Tibial artery (tissue), 4 donors: ENCODE data around the gene KRT85.

ENCODE experiments used
- DNase-seq, 2 donors: peaks; one replicate each; pipeline ENCODE4 v3.0.0-alpha.2; 2019
- H3K27ac ChIP-seq, 2 donors: fragments of 200-600 bp; sonication (generic) in 1 of 2; 1 replicate in 1 of 2; 2 replicates in 1 of 2; pipeline ENCODE4 v1.5.1; 2018 to 2019; ENCODE audit warnings: mild to moderate bottlenecking in 1 of 2
- H3K27me3 ChIP-seq, 2 donors: fragments of 200-600 bp; sonication (generic) in 1 of 2; one replicate each; pipeline versions ENCODE4 v1.5.1 to v1.6.0; 2016 to 2019
- H3K36me3 ChIP-seq, 3 donors: fragments of 200-600 bp; sonication (generic) in 2 of 3; one replicate each; pipeline ENCODE4 v1.5.1; 2016 to 2019; ENCODE audit warnings: mild to moderate bottlenecking in 2 of 3
- H3K4me1 ChIP-seq, 4 donors: fragments of 200-600 bp; sonication (generic) in 2 of 4; 1 replicate in 3 of 4; 2 replicates in 1 of 4; pipeline ENCODE4 v1.5.1; 2016 to 2019
- H3K4me3 ChIP-seq, 2 donors: fragments of 200-600 bp; sonication (generic) in 1 of 2; 1 replicate in 1 of 2; 2 replicates in 1 of 2; pipeline ENCODE4 v1.5.1; 2018 to 2019; ENCODE audit warnings: mild to moderate bottlenecking in 2 of 2
- H3K9me3 ChIP-seq, 3 donors: fragments of 200-600 bp; sonication (generic) in 1 of 3; one replicate each; pipeline ENCODE4 v1.5.1; 2016 to 2019
- intact Hi-C: fragments of 100-400 bp; cut with DNase I; formaldehyde crosslinking; loops from one replicate; pipeline ENCODE4 v1.15.0; 2023; ENCODE audit warnings: low total_unique reads
- TF ChIP-seq, protein P1 (sequence below), 2 experiments: fragments of 200-600 bp in 1 of 2; fragments of 450-650 bp in 1 of 2; IDR thresholded peaks; one replicate each; pipeline ENCODE4 v1.5.1; 2017 to 2019; ENCODE audit warnings: antibody characterized with exemption in 2 of 2, mild to moderate bottlenecking in 1 of 2, moderate library complexity in 1 of 2

KRT85 gene

GRCh38 chr12:52385226-52385702 lies 18.0 kb upstream of the KRT85 start, which contains the start of gene KRT84:
TSS of gene KRT84 (minus strand) at chr12:52385652. CDS start at chr12:52385585, 67 bp downstream.
- TF ChIP-seq, protein P1, sequence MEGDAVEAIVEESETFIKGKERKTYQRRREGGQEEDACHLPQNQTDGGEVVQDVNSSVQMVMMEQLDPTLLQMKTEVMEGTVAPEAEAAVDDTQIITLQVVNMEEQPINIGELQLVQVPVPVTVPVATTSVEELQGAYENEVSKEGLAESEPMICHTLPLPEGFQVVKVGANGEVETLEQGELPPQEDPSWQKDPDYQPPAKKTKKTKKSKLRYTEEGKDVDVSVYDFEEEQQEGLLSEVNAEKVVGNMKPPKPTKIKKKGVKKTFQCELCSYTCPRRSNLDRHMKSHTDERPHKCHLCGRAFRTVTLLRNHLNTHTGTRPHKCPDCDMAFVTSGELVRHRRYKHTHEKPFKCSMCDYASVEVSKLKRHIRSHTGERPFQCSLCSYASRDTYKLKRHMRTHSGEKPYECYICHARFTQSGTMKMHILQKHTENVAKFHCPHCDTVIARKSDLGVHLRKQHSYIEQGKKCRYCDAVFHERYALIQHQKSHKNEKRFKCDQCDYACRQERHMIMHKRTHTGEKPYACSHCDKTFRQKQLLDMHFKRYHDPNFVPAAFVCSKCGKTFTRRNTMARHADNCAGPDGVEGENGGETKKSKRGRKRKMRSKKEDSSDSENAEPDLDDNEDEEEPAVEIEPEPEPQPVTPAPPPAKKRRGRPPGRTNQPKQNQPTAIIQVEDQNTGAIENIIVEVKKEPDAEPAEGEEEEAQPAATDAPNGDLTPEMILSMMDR (IDR thresholded peaks at IDR 0.05), result no peak
- no peak within 1 kb of the TSS for H3K4me3 ChIP-seq
- H3K4me1 ChIP-seq, result no peaks in the 10 kb centered on the region
- DNase-seq, result no peak
- intact Hi-C loops, result loop anchor here (10.0 kb wide), 1 partner anchor 200 kb away; no protein-coding TSS in a partner anchor
- H3K9me3 ChIP-seq, result no peaks in the 10 kb centered on the region
- no peaks in the 10 kb centered on the region for H3K36me3 ChIP-seq
- no peak within 1 kb of the TSS for H3K27ac ChIP-seq
- H3K27me3 ChIP-seq, result peaks cover 0 to 22% of the 10 kb centered on the region in 2 donors

- H3K9me3 ChIP-seq, result no peaks in the 10 kb centered on the region
- DNase-seq, result no peak
- TF ChIP-seq, protein P1 (IDR thresholded peaks at IDR 0.05), result no peak
- H3K36me3 ChIP-seq, result no peaks in the 10 kb centered on the region
- intact Hi-C loops, result loop anchor here (10.0 kb wide), 1 partner anchor 201 kb away; no protein-coding TSS in a partner anchor
- no peak overlapping the region for H3K27ac ChIP-seq
- H3K4me3 ChIP-seq, result no peak overlapping the region
- H3K27me3 ChIP-seq, result peaks cover 0 to 20% of the 10 kb centered on the region in 2 donors
- H3K4me1 ChIP-seq, result no peaks in the 10 kb centered on the region
Measured at GRCh38 chr12:52383331-52383730, 16.1 kb upstream of the KRT85 start.

DNA sequence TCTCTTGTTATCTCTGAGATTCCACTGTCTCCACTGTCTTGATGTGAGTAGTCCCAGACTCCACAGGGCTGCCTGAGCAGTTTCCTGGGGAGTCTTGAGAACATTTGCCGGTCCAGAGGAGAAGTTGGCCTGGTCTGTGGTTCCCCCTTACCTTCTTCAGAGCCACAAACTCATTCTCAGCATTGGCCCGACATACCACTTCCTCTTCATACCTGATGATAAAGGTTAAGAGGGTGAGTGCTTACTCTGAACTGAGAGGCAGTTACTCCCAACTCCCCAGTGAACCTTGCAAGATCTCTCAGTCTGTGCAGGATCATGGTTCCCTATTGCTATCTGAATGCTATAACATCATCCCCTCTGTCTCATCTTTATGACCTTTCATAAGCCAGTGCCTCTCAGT lies 15.6 kb upstream of the KRT85 start:
- no peak overlapping the region for H3K27ac ChIP-seq
- H3K4me3 ChIP-seq, result no peak overlapping the region
- H3K36me3 ChIP-seq, result no peaks in the 10 kb centered on the region
- no peak for DNase-seq
- H3K27me3 ChIP-seq, result peaks cover 0 to 16% of the 10 kb centered on the region in 2 donors
- H3K4me1 ChIP-seq, result no peaks in the 10 kb centered on the region
- H3K9me3 ChIP-seq, result no peaks in the 10 kb centered on the region
- TF ChIP-seq, protein P1 (IDR thresholded peaks at IDR 0.05), result no peak
- intact Hi-C loops, result loop anchor here (10.0 kb wide), 1 partner anchor 202 kb away; no protein-coding TSS in a partner anchor

DNA sequence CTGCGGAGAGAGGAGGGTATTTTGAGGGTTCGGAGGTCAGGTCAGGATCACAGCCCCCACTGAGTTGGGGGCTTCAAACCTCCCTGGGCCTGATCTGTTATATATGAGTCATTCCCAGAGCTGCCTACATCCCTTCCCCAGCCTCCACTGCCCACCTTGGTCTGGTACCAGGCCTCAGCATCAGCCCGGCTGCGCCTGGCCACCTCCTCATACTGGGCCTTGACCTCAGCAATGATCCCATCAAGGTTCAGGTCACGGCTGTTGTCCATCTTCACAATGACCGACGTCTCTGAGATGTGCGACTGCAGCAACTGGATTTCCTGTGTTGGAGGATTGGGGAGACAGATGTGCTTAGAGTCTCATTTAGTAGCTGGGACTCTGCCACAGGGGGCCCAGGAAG lies 13.9 kb upstream of the KRT85 start:
- Histone ChIP-seq H3K27ac (no peak overlapping the region), H3K9me3 (no peaks in the 10 kb centered on the region), H3K4me3 (no peak overlapping the region), H3K27me3 (peaks cover 0 to 13% of the 10 kb centered on the region in 2 donors), H3K36me3 (no peaks in the 10 kb centered on the region), H3K4me1 (no peaks in the 10 kb centered on the region)
- TF ChIP-seq, protein P1 (IDR thresholded peaks at IDR 0.05), result no peak
- intact Hi-C loops, result loop anchor here (10.0 kb wide), 1 partner anchor 204 kb away; no protein-coding TSS in a partner anchor
- DNase-seq, result no peak

DNA sequence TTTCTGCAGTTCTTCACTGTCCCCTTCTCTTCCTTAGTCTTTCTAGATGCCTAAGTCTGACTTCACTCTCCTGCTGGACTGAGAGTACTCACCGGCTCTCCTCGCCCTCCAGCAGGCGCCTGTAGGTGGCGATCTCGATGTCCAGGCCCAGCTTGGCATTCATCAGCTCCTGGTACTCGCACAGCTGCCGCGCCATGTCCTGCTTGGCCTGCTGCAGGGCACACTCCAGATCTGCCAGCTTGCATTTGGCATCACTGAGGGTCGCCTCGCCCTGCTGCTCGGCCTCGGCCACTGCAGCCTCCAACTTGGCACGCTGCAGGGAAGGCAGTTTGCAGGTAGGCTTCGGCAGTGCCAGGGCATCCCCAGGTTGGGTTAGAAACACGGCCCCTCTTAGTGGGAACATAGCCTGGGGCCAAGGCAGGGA lies 13.0 kb upstream of the KRT85 start:
- intact Hi-C loops, result loop anchor here (10.0 kb wide), 1 partner anchor 205 kb away; no protein-coding TSS in a partner anchor
- no peak overlapping the region for H3K27ac ChIP-seq
- H3K9me3 ChIP-seq, result no peaks in the 10 kb centered on the region
- no peak overlapping the region for H3K4me3 ChIP-seq
- no peak for DNase-seq
- TF ChIP-seq, protein P1 (IDR thresholded peaks at IDR 0.05), result peak in 1 of 2 experiments; percentile 14
- peaks cover 0 to 10% of the 10 kb centered on the region in 2 donors for H3K27me3 ChIP-seq
- no peaks in the 10 kb centered on the region for H3K4me1 ChIP-seq
- H3K36me3 ChIP-seq, result no peaks in the 10 kb centered on the region
